Endothelial cell of umbilical vein (primary cell): Measurements from ENCODE around the gene SYNE1. TPM values are rescaled to one million over a fixed set of nuclear protein-coding genes. Genes with fewer than 3 reads are reported as not detected.

Experiments
- BruUV-seq: library from RNA; stranded (reverse); fragments of 400-500 nt; replicated peaks from 2 replicates; lab custom pipeline; 2021; lab: Mats Ljungman, UMichigan
- CTCF ChIA-PET: fragments of 300-600, 350-600 bp; sonication (Branson Sonifier 250); formaldehyde crosslinking; loops from one replicate; lab custom pipeline; 2021; ENCODE audit warnings: antibody characterized with exemption, inconsistent platforms; lab: Charles Lee
- POLR2A ChIA-PET: fragments of 300-600, 350-600 bp; sonication (Branson Sonifier 250); formaldehyde crosslinking; loops from one replicate; lab custom pipeline; 2021; ENCODE audit warnings: antibody characterized with exemption, inconsistent platforms; lab: Charles Lee
- DNase-seq: peaks from one replicate; pipeline ENCODE4 v3.0.0-alpha.2; 2011; ENCODE audit warnings: low read depth, low spot score
- FAIRE-seq: peaks from 2 replicates; lab custom pipeline; 2011; peaks lifted over from hg19 to GRCh38; lab: Jason Lieb, UNC
- H2AFZ ChIP-seq: 2 replicates; pipeline ENCODE4 v1.6.0; 2012; ENCODE audit warnings: low read depth, low read length, control low read depth, inconsistent platforms
- H3K27ac ChIP-seq: 2 replicates; pipeline ENCODE4 v1.5.1; 2011; ENCODE audit warnings: low read depth, mild to moderate bottlenecking, control low read depth, low read length, moderate library complexity; ENCODE audit not compliant: insufficient read depth
- H3K27me3 ChIP-seq, 2 experiments: 2 replicates each; pipeline versions ENCODE4 v1.6.0 to v1.6.1; 2011; ENCODE audit warnings: low read length in 2 of 2, mixed read lengths in 1 of 2; ENCODE audit not compliant: control insufficient read depth in 2 of 2, insufficient read depth in 2 of 2
- H3K36me3 ChIP-seq, 2 experiments: 2 replicates in 1 of 2; 3 replicates in 1 of 2; pipeline ENCODE4 v1.5.1; 2011; ENCODE audit warnings: low read length in 2 of 2, mild to moderate bottlenecking in 1 of 2, moderate library complexity in 1 of 2; ENCODE audit not compliant: control insufficient read depth in 2 of 2, insufficient read depth in 2 of 2; ENCODE audit errors: extremely low read depth in 1 of 2
- H3K4me1 ChIP-seq: 3 replicates; pipeline ENCODE4 v1.5.1; 2011; ENCODE audit warnings: mild to moderate bottlenecking, low read length; ENCODE audit not compliant: control insufficient read depth, insufficient read depth; ENCODE audit errors: extremely low read depth
- H3K4me2 ChIP-seq: 2 replicates; pipeline ENCODE4 v1.6.1; 2011; ENCODE audit warnings: low read length, control low read depth, mixed read lengths; ENCODE audit not compliant: insufficient read depth
- H3K4me3 ChIP-seq, 3 experiments: fragments of 200-600 bp in 1 of 3; sonication (generic), shearing (Covaris generic) in 1 of 3; replicated peaks in 1 of 3; 2 replicates each; pipeline ENCODE4 v1.5.1; 2011 to 2016; ENCODE audit warnings: control low read depth in 3 of 3, low read length in 3 of 3, mild to moderate bottlenecking in 2 of 3, inconsistent platforms in 1 of 3, low read depth in 1 of 3, moderate library complexity in 1 of 3; ENCODE audit not compliant: insufficient read depth in 1 of 3
- H3K79me2 ChIP-seq: 2 replicates; pipeline ENCODE4 v1.6.0; 2012; ENCODE audit warnings: low read length, inconsistent platforms; ENCODE audit not compliant: control insufficient read depth, insufficient read depth
- H3K9ac ChIP-seq: replicated peaks from 2 replicates; pipeline ENCODE3; 2011; ENCODE audit warnings: low read length, control low read depth; ENCODE audit not compliant: insufficient read depth; ENCODE audit errors: extremely low read depth
- H3K9me1 ChIP-seq: replicated peaks from 3 replicates; pipeline ENCODE4 v1.6.0; 2011; ENCODE audit warnings: mild to moderate bottlenecking, low read length; ENCODE audit not compliant: control insufficient read depth, insufficient read depth; ENCODE audit errors: extremely low read depth
- H3K9me3 ChIP-seq: replicated peaks from 2 replicates; pipeline ENCODE4 v1.5.1; 2012; ENCODE audit warnings: low read length, inconsistent platforms; ENCODE audit not compliant: control insufficient read depth, insufficient read depth
- H4K20me1 ChIP-seq: replicated peaks from 2 replicates; pipeline ENCODE3; 2011; ENCODE audit warnings: mild to moderate bottlenecking, low read length; ENCODE audit not compliant: control insufficient read depth, insufficient read depth; ENCODE audit errors: extremely low read depth
- FOS ChIP-seq: IDR thresholded peaks from 2 replicates; pipeline ENCODE4 v1.6.1; 2011; ENCODE audit warnings: mild to moderate bottlenecking, low read length, moderate library complexity, borderline replicate concordance; ENCODE audit not compliant: insufficient read depth
- JUN ChIP-seq: IDR thresholded peaks from 2 replicates; pipeline ENCODE4 v1.6.1; 2011; ENCODE audit warnings: borderline replicate concordance, low read depth; ENCODE audit not compliant: insufficient read length, insufficient read depth
- MYC ChIP-seq: IDR thresholded peaks from one replicate; pipeline ENCODE4 v1.6.1; 2011; ENCODE audit warnings: mild to moderate bottlenecking, low read depth, low read length
- dilution Hi-C: fragments of 300-500 bp; cut with MboI; formaldehyde crosslinking; loops from one replicate; pipeline ENCODE4 v1.15.0; 2019; ENCODE audit warnings: low sequenced_read_pairs; ENCODE audit not compliant: extremely low pct_ligation_motif_present
- intact Hi-C: fragments of 100-400 bp; cut with micrococcal nuclease; formaldehyde crosslinking; loops from one replicate; pipeline ENCODE4 v1.10.0; 2022
- polyA plus RNA-seq, 4 experiments: library from polyadenylated mRNA; depleted of rRNA in 3 of 4; stranded (reverse) in 3 of 4; unstranded in 1 of 4; fragments of >200 nt; gene quantifications; 2 replicates each; pipeline versions ENCODE4 v1.2.1 to v1.2.3, GENCODE V29; 2011 to 2012; ENCODE audit warnings: missing spikeins in 1 of 4
- total RNA-seq: library from RNA; stranded (reverse); gene quantifications from 2 replicates; pipeline ENCODE4 v1.2.3, GENCODE V29; 2021
- TF ChIP-seq, protein P1 (sequence below): IDR thresholded peaks from 2 replicates; pipeline ENCODE4 v1.6.1; 2011; ENCODE audit not compliant: insufficient read depth, insufficient read length
- TF ChIP-seq, protein P2 (sequence below), 2 donors: IDR thresholded peaks; 1 replicate in 1 of 2; 2 replicates in 1 of 2; pipeline ENCODE4 v1.5.1; 2011; ENCODE audit warnings: low read length in 2 of 2, mild to moderate bottlenecking in 2 of 2, moderate library complexity in 2 of 2, control low read depth in 1 of 2, inconsistent platforms in 1 of 2, low read depth in 1 of 2; ENCODE audit not compliant: insufficient read depth in 1 of 2; ENCODE audit errors: extremely low read depth in 1 of 2

SYNE1 gene
- total and polyA plus RNA-seq, 2 donors (not counting 3 experiments of a cell fraction or from before 2014, with no cell fraction given) = 26.5 to 52.3 TPM

DNA sequence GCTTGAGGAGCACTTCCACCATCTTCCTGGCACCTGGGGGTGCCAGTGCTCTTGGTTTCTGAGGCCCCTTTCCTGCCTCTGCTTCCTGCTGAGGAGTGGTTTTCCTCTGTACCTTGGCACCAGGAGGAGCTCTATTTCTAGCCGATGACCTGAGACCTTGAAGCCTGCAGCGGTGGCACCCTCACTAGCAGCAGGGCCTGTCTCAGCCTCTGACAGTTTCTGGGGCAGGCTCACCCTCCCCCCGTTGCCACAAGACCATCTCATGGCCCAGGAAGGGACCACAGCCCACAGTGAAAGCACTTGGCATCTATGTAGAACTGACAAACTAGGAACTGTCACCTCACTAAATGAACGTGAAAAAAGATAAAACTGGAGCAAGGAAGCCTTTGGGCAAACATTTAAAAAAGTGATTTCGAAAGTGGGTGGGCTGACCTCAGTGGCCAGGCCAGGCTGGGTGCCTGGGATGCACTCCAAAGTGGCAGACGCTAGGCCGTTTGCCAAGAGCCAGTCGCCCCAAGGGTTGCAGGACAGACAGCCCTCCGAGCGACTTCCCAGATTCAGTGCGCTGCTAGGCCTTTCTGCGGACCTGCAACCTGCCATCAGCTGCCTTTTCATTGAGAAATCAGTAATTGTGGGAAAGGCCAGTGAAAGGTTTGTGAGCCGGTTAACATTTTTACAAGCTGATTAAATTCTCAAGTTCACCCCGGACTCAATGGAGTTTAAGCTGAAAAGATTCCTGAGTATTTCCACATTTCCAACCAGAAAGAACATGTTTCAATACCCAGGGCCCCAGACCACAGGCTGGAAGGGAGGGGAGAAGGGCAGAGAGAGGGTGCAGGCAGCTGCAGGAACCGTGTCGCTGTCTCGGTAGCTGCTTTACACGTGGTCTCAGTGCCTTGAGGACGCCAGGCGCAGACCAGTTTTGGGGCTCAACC, 526.0 kb downstream of the SYNE1 start:
- no peaks in the 10 kb centered on the region for H3K9me1 ChIP-seq
- H3K9me3 ChIP-seq = no peaks in the 10 kb centered on the region
- BruUV-seq = no TSS peak
- H3K79me2 ChIP-seq = no peaks in the 10 kb centered on the region
- H3K4me2 ChIP-seq = no peak overlapping the region
- dilution Hi-C loops (no loop called here), intact Hi-C loops (no loop called here)
- H3K27me3 ChIP-seq = no peaks in the 10 kb centered on the region
- no peaks in the 10 kb centered on the region for H3K36me3 ChIP-seq
- no peak for FAIRE-seq
- H3K4me3 ChIP-seq = no peak overlapping the region
- H2AFZ ChIP-seq = no peak overlapping the region
- H3K4me1 ChIP-seq = peaks cover 3% of the 10 kb centered on the region
- TF ChIP-seq FOS = no peak
- TF ChIP-seq MYC = no peak
- TF ChIP-seq, protein P1, sequence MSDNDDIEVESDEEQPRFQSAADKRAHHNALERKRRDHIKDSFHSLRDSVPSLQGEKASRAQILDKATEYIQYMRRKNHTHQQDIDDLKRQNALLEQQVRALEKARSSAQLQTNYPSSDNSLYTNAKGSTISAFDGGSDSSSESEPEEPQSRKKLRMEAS = no peak
- no peak for TF ChIP-seq JUN
- TF ChIP-seq, protein P2, sequence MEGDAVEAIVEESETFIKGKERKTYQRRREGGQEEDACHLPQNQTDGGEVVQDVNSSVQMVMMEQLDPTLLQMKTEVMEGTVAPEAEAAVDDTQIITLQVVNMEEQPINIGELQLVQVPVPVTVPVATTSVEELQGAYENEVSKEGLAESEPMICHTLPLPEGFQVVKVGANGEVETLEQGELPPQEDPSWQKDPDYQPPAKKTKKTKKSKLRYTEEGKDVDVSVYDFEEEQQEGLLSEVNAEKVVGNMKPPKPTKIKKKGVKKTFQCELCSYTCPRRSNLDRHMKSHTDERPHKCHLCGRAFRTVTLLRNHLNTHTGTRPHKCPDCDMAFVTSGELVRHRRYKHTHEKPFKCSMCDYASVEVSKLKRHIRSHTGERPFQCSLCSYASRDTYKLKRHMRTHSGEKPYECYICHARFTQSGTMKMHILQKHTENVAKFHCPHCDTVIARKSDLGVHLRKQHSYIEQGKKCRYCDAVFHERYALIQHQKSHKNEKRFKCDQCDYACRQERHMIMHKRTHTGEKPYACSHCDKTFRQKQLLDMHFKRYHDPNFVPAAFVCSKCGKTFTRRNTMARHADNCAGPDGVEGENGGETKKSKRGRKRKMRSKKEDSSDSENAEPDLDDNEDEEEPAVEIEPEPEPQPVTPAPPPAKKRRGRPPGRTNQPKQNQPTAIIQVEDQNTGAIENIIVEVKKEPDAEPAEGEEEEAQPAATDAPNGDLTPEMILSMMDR (IDR thresholded peaks at IDR 0.05; ENCODE audit: extremely low read depth in 1 of 2, insufficient read depth in 1 of 2, low read depth in 1 of 2, low read length in 2 of 2) = no peak
- CTCF ChIA-PET = interaction anchor here (0.6 to 1.9 kb wide), 6 partner anchors 8 to 16 kb away, joined by 3 to 11 read pairs (median 4); no protein-coding TSS in a partner anchor
- no peak for DNase-seq
- H4K20me1 ChIP-seq = no peaks in the 10 kb centered on the region
- H3K27ac ChIP-seq = no peak overlapping the region
- POLR2A ChIA-PET = no interaction called here
- H3K9ac ChIP-seq = no peak overlapping the region
